Liver (tissue), 3 donors: ENCODE measurements around the gene TSPAN8.

Experiments used
- ATF3 ChIP-seq: IDR thresholded peaks from 2 replicates; pipeline ENCODE4 v1.6.1; 2016; ENCODE audit warnings: antibody characterized with exemption
- CTCF ChIP-seq: fragments of 150-350 bp; IDR thresholded peaks from 2 replicates; pipeline ENCODE4 v1.5.1; 2017; ENCODE audit warnings: improper control_type of control experiment, low read depth, low read length; ENCODE audit not compliant: missing input control
- EGR1 ChIP-seq, 2 donors: IDR thresholded peaks; 2 replicates each; pipeline ENCODE4 v1.6.1; 2016 to 2018; ENCODE audit warnings: antibody characterized with exemption in 2 of 2, low read depth in 2 of 2
- GABPA ChIP-seq, 2 donors: IDR thresholded peaks in 1 of 2; conservative IDR thresholded peaks in 1 of 2; 2 replicates each; pipeline ENCODE4 v1.6.1; 2016; ENCODE audit warnings: antibody characterized with exemption in 2 of 2, mild to moderate bottlenecking in 1 of 2, moderate library complexity in 1 of 2
- HNF4G ChIP-seq: IDR thresholded peaks from 2 replicates; pipeline ENCODE4 v1.6.1; 2016; ENCODE audit warnings: antibody characterized with exemption
- JUND ChIP-seq, 2 donors: IDR thresholded peaks; 2 replicates each; pipeline ENCODE4 v1.6.1; 2016; ENCODE audit warnings: antibody characterized with exemption in 2 of 2
- MAX ChIP-seq: IDR thresholded peaks from 2 replicates; pipeline ENCODE4 v1.6.1; 2016; ENCODE audit warnings: antibody characterized with exemption
- RAD21 ChIP-seq, 2 donors: IDR thresholded peaks; 2 replicates each; pipeline ENCODE4 v1.6.1; 2016; ENCODE audit warnings: antibody characterized with exemption in 2 of 2, mild to moderate bottlenecking in 2 of 2
- REST ChIP-seq: IDR thresholded peaks from 2 replicates; pipeline ENCODE4 v1.6.1; 2016; ENCODE audit warnings: antibody characterized with exemption, mild to moderate bottlenecking
- SP1 ChIP-seq: IDR thresholded peaks from 2 replicates; pipeline ENCODE4 v1.6.1; 2018; ENCODE audit warnings: antibody characterized with exemption, mild to moderate bottlenecking
- TAF1 ChIP-seq: conservative IDR thresholded peaks from 2 replicates; pipeline ENCODE4 v1.6.1; 2016; ENCODE audit warnings: antibody characterized with exemption, mild to moderate bottlenecking
- YY1 ChIP-seq: IDR thresholded peaks from 2 replicates; pipeline ENCODE4 v1.6.1; 2016; ENCODE audit warnings: antibody characterized with exemption, mild to moderate bottlenecking
- ZBTB33 ChIP-seq: IDR thresholded peaks from 2 replicates; pipeline ENCODE4 v1.6.1; 2016; ENCODE audit warnings: antibody characterized with exemption
- donor health status: healthy.
- donor health status: healthy.

GRCh38 chr12:71107936-71108335 is 49.9 kb downstream of the TSPAN8 start:
- TF ChIP-seq CTCF: no peak
- no peak for TF ChIP-seq EGR1 (IDR thresholded peaks at IDR 0.05; ENCODE audit: low read depth in 2 of 2)
- TF ChIP-seq REST: no peak
- TF ChIP-seq RAD21 (IDR thresholded peaks at IDR 0.05): no peak
- TF ChIP-seq MAX: no peak
- no peak for TF ChIP-seq TAF1
- TF ChIP-seq SP1: no peak
- TF ChIP-seq JUND (IDR thresholded peaks at IDR 0.05): no peak
- no peak for TF ChIP-seq ATF3
- no peak for TF ChIP-seq ZBTB33
- no peak for TF ChIP-seq HNF4G
- TF ChIP-seq GABPA (IDR thresholded peaks at IDR 0.05 in 1 of 2, conservative IDR thresholded peaks at IDR 0.05 in 1 of 2): no peak
- no peak for TF ChIP-seq YY1
